Endometrium (tissue), 2 donors: Measurements from ENCODE around the gene LRRN3.

Source experiments
- FAIRE-seq: peaks from 2 replicates; lab custom pipeline; 2012; peaks lifted over from hg19 to GRCh38; lab: Jason Lieb, UNC
- donor health status: control.
- donor health status: control.

Gene LRRN3

GRCh38 chr7:111080495-111081105 lies 10.3 kb upstream of the LRRN3 start:
- FAIRE-seq: no peak

- no peak for FAIRE-seq
Observed at GRCh38 chr7:111081546-111082267, 9.2 kb upstream of the LRRN3 start.

GRCh38 chr7:111082351-111082750 lies 8.6 kb upstream of the LRRN3 start:
- FAIRE-seq: no peak

GRCh38 chr7:111083413-111083812 lies 7.5 kb upstream of the LRRN3 start:
- no peak for FAIRE-seq

GRCh38 chr7:111085356-111085755 lies 5.6 kb upstream of the LRRN3 start:
- FAIRE-seq: no peak

- FAIRE-seq: no peak
Observed at GRCh38 chr7:111086532-111086931, 4.4 kb upstream of the LRRN3 start.

- no peak for FAIRE-seq
Observed at GRCh38 chr7:111088328-111088727, 2.6 kb upstream of the LRRN3 start.

GRCh38 chr7:111089822-111090426 lies 1.0 kb upstream of the LRRN3 start:
- peak; percentile 86 for FAIRE-seq

GRCh38 chr7:111091593-111092358 lies 849 bp downstream of the LRRN3 start:
- no peak for FAIRE-seq

- peak; percentile 77 for FAIRE-seq
Observed at GRCh38 chr7:111092406-111093236, 1.7 kb downstream of the LRRN3 start.

- no peak for FAIRE-seq
Observed at GRCh38 chr7:111093496-111093895, 2.6 kb downstream of the LRRN3 start.

GRCh38 chr7:111094419-111094818 lies 3.5 kb downstream of the LRRN3 start:
- no peak for FAIRE-seq

GRCh38 chr7:111096997-111097396 lies 6.1 kb downstream of the LRRN3 start:
- FAIRE-seq: no peak

- no peak for FAIRE-seq
Observed at GRCh38 chr7:111098011-111098925, 7.3 kb downstream of the LRRN3 start.

GRCh38 chr7:111098926-111099250 lies 8.0 kb downstream of the LRRN3 start:
- FAIRE-seq: no peak

- FAIRE-seq: no peak
Observed at GRCh38 chr7:111101856-111102646, 11.1 kb downstream of the LRRN3 start.

- FAIRE-seq: no peak
Observed at GRCh38 chr7:111103136-111103535, 12.2 kb downstream of the LRRN3 start.

- no peak for FAIRE-seq
Observed at GRCh38 chr7:111103678-111104274, 12.8 kb downstream of the LRRN3 start.

GRCh38 chr7:111104710-111105109 lies 13.8 kb downstream of the LRRN3 start:
- FAIRE-seq: no peak

GRCh38 chr7:111105269-111105668 lies 14.3 kb downstream of the LRRN3 start:
- FAIRE-seq: no peak
